ENCODE results near the gene TAF9.
A peak's percentile ranks its signal among the peaks of the same experiment; 100 is the strongest.
"Not testable (repeated sequence)": the region's sequence is repeated elsewhere in the genome, so short reads cannot be mapped to it uniquely, and the experiment has no call there.

Gene TAF9

GRCh38 chr5:69335341-69335935, 33.9 kb downstream of the TAF9 start:
- no peak for DNase-seq

- peak; percentile 79 for DNase-seq
Observed at GRCh38 chr5:69334793-69335268, 34.5 kb downstream of the TAF9 start.

GRCh38 chr5:69333668-69334315, 35.5 kb downstream of the TAF9 start:
- not testable (repeated sequence) for DNase-seq

- no peak for DNase-seq
Observed at GRCh38 chr5:69331528-69332445, 37.5 kb downstream of the TAF9 start.

- no peak for DNase-seq
Observed at GRCh38 chr5:69329905-69330489, 39.3 kb downstream of the TAF9 start.

DNA sequence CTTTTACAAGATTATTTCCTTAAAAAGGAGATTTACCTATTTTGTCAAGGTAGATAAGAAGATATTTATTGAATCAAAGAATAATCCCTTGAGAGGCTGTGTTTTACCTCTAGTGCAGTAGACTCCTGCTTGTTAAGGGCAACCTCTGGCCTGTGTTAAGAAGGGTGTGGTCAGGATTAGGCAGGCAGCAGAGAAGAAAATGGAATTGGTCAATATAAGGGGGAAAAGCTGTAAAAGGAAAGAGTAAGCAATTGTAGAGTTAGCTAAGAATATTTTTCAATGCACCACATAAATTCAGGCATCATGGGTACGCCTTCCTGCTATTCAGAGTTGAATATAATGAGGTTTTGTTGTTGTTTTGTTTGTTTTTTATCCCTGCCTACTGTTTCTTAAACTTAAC, 43.0 kb downstream of the TAF9 start:
- no peak for DNase-seq

- DNase-seq, result no peak
Observed at GRCh38 chr5:69317391-69317790, 51.9 kb downstream of the TAF9 start.

GRCh38 chr5:69315972-69316371, 53.3 kb downstream of the TAF9 start:
- no peak for DNase-seq
